ENCODE measurements around the gene SYP. TPM values are rescaled to one million over a fixed set of nuclear protein-coding genes. Genes with fewer than 3 reads are reported as not detected.
A peak's percentile ranks its signal among the peaks of the same experiment; 100 is the strongest.

Gene SYP
- total and polyA plus RNA-seq, 4 donors, result 0.30 to 0.67 (median 0.47) TPM

- H3K4me1 ChIP-seq (ENCODE audit: control insufficient read depth in 4 of 4, insufficient read depth in 4 of 4, low read length in 3 of 4), result peaks cover 2 to 10% (median 6%) of the 10 kb centered on the region in 4 donors
- WGBS, result 77% methylated on average over 10 of the region's 10 CpGs
- no peaks in the 10 kb centered on the region for H3K9me3 ChIP-seq (ENCODE audit: control insufficient read depth in 4 of 4, low read length in 3 of 4)
- no peaks in the 10 kb centered on the region for H3K27me3 ChIP-seq (ENCODE audit: control insufficient read depth in 4 of 4, insufficient read depth in 4 of 4, low read length in 3 of 4)
- no peaks in the 10 kb centered on the region for H3K36me3 ChIP-seq (ENCODE audit: control insufficient read depth in 4 of 4, insufficient read depth in 3 of 4, low read depth in 1 of 4, low read length in 3 of 4)
- no peak overlapping the region for H3K27ac ChIP-seq (ENCODE audit: low read depth in 1 of 2, low read length in 2 of 2)
- DNase-seq (ENCODE audit: low spot score), result no peak
- no peak overlapping the region for H3K9ac ChIP-seq (ENCODE audit: low read depth in 1 of 2, low read length in 2 of 2)
- TF ChIP-seq YY1 (IDR thresholded peaks at IDR 0.05), result no peak
- no peak for TF ChIP-seq NR2F2 (IDR thresholded peaks at IDR 0.05)
- no peak for TF ChIP-seq GABPA (IDR thresholded peaks at IDR 0.05 in 1 of 2, conservative IDR thresholded peaks at IDR 0.05 in 1 of 2)
- TF ChIP-seq RAD21 (IDR thresholded peaks at IDR 0.05), result no peak
- TF ChIP-seq ATF3 (IDR thresholded peaks at IDR 0.05), result no peak
- TF ChIP-seq FOXA1 (IDR thresholded peaks at IDR 0.05), result no peak
- H3K4me3 ChIP-seq (ENCODE audit: low read depth in 1 of 3, low read length in 3 of 3), result no peak overlapping the region
Observed at GRCh38 chrX:49187526-49187925, 12.5 kb downstream of the SYP start.

DNA sequence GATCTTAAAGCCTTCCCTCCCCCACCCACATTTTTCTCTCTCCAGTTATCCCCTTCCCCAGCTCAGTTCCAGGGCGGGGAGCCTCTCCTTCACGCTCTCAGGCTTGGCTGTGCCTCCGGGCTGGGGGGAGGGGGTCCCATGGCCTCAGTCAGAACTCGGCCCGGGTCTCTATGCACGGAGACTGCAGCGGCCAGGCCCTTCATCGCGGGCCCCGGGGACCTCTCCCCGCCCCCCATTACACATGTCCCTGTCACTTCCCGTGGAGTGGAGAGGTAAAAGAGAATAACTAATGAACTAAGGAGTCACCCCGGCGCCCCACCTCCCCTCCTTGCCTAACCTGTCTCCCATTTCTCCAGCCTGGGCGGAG lies 13.0 kb downstream of the SYP start:
- Histone ChIP-seq H3K4me3 (ENCODE audit: low read depth in 1 of 3, low read length in 3 of 3) (no peak overlapping the region), H3K27ac (ENCODE audit: low read depth in 1 of 2, low read length in 2 of 2) (peak overlapping the region; percentile 82 to 88), H3K9me3 (ENCODE audit: control insufficient read depth in 4 of 4, low read length in 3 of 4) (no peaks in the 10 kb centered on the region), H3K36me3 (ENCODE audit: control insufficient read depth in 4 of 4, insufficient read depth in 3 of 4, low read depth in 1 of 4, low read length in 3 of 4) (peaks cover 0 to 3% (median 0%) of the 10 kb centered on the region in 4 donors), H3K9ac (ENCODE audit: low read depth in 1 of 2, low read length in 2 of 2) (no peak overlapping the region), H3K27me3 (ENCODE audit: control insufficient read depth in 4 of 4, insufficient read depth in 4 of 4, low read length in 3 of 4) (no peaks in the 10 kb centered on the region), H3K4me1 (ENCODE audit: control insufficient read depth in 4 of 4, insufficient read depth in 4 of 4, low read length in 3 of 4) (peaks cover 2 to 10% (median 6%) of the 10 kb centered on the region in 4 donors)
- TF ChIP-seq FOXA2 (IDR thresholded peaks at IDR 0.05) (no peak), NR2F2 (IDR thresholded peaks at IDR 0.05) (no peak), RXRA (IDR thresholded peaks at IDR 0.05) (no peak), HNF4G (IDR thresholded peaks at IDR 0.05) (no peak), SP1 (IDR thresholded peaks at IDR 0.05) (no peak), FOXA1 (IDR thresholded peaks at IDR 0.05) (no peak)
- DNase-seq (ENCODE audit: low spot score), result no peak
- WGBS, result 77% methylated on average over 15 of the region's 15 CpGs

DNA sequence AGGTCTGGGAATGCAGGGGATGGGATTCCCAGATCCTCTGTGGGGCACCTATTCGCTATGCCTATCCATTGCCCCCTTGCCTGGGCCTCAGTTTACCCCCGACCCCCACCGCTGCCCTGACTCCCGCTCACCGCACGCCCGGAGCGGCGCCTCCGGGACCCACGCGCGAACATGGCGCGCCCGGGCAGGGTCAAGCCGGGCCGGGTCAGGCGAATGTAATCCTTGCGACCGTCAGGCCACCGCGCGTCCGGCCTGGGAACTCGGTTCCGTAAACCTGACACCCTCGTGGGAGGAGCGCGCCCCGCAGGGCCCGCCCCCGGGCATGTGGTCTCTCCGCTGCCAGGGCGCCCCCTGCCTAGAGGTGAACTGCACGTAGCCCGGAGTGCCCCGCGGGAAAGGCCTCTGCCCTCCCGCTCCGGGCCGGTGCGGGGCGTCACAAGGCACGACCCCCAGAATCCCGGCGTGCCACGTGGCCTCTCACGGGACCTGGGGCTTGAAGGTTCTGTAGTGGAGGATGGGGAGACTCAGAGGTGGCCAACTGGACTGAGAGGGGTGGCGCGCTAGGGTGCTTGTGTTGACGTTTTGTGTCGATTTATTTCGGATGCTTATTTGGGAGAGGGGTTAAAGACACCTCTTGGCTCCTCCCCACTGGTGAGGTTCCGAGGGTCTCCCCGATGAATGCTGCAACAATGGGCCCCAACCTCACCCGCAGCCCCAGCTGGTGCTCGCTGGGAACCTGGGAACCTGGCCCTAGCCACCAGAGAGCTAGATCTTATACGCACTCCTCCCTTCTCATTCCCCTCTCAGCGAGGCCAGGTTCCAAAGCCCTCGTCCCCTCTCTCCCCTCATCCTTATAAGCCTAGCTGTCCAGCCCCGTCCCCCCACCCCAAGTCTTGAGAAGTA lies 13.6 kb downstream of the SYP start, which contains the start of gene PRICKLE3:
TSS of gene PRICKLE3 (minus strand) at position 249 of the 903 bp plus-strand sequence. CDS start at position 173, 76 bp downstream.
- Histone ChIP-seq H3K4me1 (ENCODE audit: control insufficient read depth in 4 of 4, insufficient read depth in 4 of 4, low read length in 3 of 4) (peaks cover 2 to 6% (median 4%) of the 10 kb centered on the region in 4 donors), H3K9ac (ENCODE audit: low read depth in 1 of 2, low read length in 2 of 2) (peak within 1 kb of the TSS; percentile 57 to 74), H3K36me3 (ENCODE audit: control insufficient read depth in 4 of 4, insufficient read depth in 3 of 4, low read depth in 1 of 4, low read length in 3 of 4) (peaks cover 0 to 3% (median 0%) of the 10 kb centered on the region in 4 donors), H3K27ac (ENCODE audit: low read depth in 1 of 2, low read length in 2 of 2) (peak within 1 kb of the TSS; percentile 82 to 88), H3K27me3 (ENCODE audit: control insufficient read depth in 4 of 4, insufficient read depth in 4 of 4, low read length in 3 of 4) (no peaks in the 10 kb centered on the region), H3K9me3 (ENCODE audit: control insufficient read depth in 4 of 4, low read length in 3 of 4) (no peaks in the 10 kb centered on the region), H3K4me3 (ENCODE audit: low read depth in 1 of 3, low read length in 3 of 3) (peak within 1 kb of the TSS; percentile 11 to 74 (median 68))
- TF ChIP-seq NR2F2 (IDR thresholded peaks at IDR 0.05), result peak; percentile 22
- peak; percentile 39 for TF ChIP-seq YY1 (IDR thresholded peaks at IDR 0.05)
- TF ChIP-seq RAD21 (IDR thresholded peaks at IDR 0.05), result peak in 1 of 2 donors; percentile 46
- TF ChIP-seq HNF4A (conservative IDR thresholded peaks at IDR 0.05), result peak in 1 of 2 donors; percentile 38
- TF ChIP-seq SP1 (IDR thresholded peaks at IDR 0.05), result peak; percentile 47
- TF ChIP-seq FOXA1 (IDR thresholded peaks at IDR 0.05), result no peak
- TF ChIP-seq, protein P1, sequence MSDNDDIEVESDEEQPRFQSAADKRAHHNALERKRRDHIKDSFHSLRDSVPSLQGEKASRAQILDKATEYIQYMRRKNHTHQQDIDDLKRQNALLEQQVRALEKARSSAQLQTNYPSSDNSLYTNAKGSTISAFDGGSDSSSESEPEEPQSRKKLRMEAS (IDR thresholded peaks at IDR 0.05), result peak; percentile 47
- TF ChIP-seq, protein P2, sequence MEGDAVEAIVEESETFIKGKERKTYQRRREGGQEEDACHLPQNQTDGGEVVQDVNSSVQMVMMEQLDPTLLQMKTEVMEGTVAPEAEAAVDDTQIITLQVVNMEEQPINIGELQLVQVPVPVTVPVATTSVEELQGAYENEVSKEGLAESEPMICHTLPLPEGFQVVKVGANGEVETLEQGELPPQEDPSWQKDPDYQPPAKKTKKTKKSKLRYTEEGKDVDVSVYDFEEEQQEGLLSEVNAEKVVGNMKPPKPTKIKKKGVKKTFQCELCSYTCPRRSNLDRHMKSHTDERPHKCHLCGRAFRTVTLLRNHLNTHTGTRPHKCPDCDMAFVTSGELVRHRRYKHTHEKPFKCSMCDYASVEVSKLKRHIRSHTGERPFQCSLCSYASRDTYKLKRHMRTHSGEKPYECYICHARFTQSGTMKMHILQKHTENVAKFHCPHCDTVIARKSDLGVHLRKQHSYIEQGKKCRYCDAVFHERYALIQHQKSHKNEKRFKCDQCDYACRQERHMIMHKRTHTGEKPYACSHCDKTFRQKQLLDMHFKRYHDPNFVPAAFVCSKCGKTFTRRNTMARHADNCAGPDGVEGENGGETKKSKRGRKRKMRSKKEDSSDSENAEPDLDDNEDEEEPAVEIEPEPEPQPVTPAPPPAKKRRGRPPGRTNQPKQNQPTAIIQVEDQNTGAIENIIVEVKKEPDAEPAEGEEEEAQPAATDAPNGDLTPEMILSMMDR (IDR thresholded peaks at IDR 0.05; ENCODE audit: low read depth, low read length, missing input control), result peak; percentile 12
- TF ChIP-seq, protein P3, sequence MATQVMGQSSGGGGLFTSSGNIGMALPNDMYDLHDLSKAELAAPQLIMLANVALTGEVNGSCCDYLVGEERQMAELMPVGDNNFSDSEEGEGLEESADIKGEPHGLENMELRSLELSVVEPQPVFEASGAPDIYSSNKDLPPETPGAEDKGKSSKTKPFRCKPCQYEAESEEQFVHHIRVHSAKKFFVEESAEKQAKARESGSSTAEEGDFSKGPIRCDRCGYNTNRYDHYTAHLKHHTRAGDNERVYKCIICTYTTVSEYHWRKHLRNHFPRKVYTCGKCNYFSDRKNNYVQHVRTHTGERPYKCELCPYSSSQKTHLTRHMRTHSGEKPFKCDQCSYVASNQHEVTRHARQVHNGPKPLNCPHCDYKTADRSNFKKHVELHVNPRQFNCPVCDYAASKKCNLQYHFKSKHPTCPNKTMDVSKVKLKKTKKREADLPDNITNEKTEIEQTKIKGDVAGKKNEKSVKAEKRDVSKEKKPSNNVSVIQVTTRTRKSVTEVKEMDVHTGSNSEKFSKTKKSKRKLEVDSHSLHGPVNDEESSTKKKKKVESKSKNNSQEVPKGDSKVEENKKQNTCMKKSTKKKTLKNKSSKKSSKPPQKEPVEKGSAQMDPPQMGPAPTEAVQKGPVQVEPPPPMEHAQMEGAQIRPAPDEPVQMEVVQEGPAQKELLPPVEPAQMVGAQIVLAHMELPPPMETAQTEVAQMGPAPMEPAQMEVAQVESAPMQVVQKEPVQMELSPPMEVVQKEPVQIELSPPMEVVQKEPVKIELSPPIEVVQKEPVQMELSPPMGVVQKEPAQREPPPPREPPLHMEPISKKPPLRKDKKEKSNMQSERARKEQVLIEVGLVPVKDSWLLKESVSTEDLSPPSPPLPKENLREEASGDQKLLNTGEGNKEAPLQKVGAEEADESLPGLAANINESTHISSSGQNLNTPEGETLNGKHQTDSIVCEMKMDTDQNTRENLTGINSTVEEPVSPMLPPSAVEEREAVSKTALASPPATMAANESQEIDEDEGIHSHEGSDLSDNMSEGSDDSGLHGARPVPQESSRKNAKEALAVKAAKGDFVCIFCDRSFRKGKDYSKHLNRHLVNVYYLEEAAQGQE (IDR thresholded peaks at IDR 0.05), result peak; percentile 50
- TF ChIP-seq RXRA (IDR thresholded peaks at IDR 0.05), result peak; percentile 45 to 69
- no peak for TF ChIP-seq ATF3 (IDR thresholded peaks at IDR 0.05)
- peak; percentile 66 for DNase-seq (ENCODE audit: low spot score)
- WGBS, result 10% methylated on average over 62 of the region's 62 CpGs
